IPS-15b (cell line): ENCODE results near the gene FHL1.

Source experiments
- H3K27me3 ChIP-seq: one replicate; pipeline ENCODE4 v1.6.1; 2013; ENCODE audit warnings: low read length; ENCODE audit not compliant: control insufficient read depth, insufficient read depth
- H3K36me3 ChIP-seq: one replicate; pipeline ENCODE4 v1.6.1; 2013; ENCODE audit warnings: low read length; ENCODE audit not compliant: control insufficient read depth, insufficient read depth
- H3K4me1 ChIP-seq: one replicate; pipeline ENCODE4 v1.6.1; 2013; ENCODE audit warnings: mild to moderate bottlenecking, low read length; ENCODE audit not compliant: control insufficient read depth, insufficient read depth
- H3K4me3 ChIP-seq: one replicate; pipeline ENCODE4 v1.5.1; 2013; ENCODE audit warnings: low read depth, low read length
- H3K9ac ChIP-seq: one replicate; pipeline ENCODE4 v1.6.1; 2013; ENCODE audit warnings: low read depth, mild to moderate bottlenecking, low read length
- H3K9me3 ChIP-seq: one replicate; pipeline ENCODE4 v1.6.1; 2013; ENCODE audit warnings: mild to moderate bottlenecking, low read length; ENCODE audit not compliant: control insufficient read depth, insufficient read depth

FHL1 gene

GRCh38 chrX:136190038-136190713 is 42.8 kb downstream of the FHL1 start:
- Histone ChIP-seq H3K9me3 (no peaks in the 10 kb centered on the region), H3K4me3 (no peak overlapping the region), H3K27me3 (no peaks in the 10 kb centered on the region), H3K36me3 (no peaks in the 10 kb centered on the region), H3K9ac (no peak overlapping the region), H3K4me1 (no peaks in the 10 kb centered on the region)

- H3K27me3 ChIP-seq, result no peaks in the 10 kb centered on the region
- H3K36me3 ChIP-seq, result no peaks in the 10 kb centered on the region
- no peak overlapping the region for H3K4me3 ChIP-seq
- H3K9ac ChIP-seq, result no peak overlapping the region
- H3K9me3 ChIP-seq, result no peaks in the 10 kb centered on the region
- H3K4me1 ChIP-seq, result no peaks in the 10 kb centered on the region
These were observed 43.8 kb downstream of the FHL1 start for GRCh38 chrX:136191171-136191570.

GRCh38 chrX:136192135-136192534 is 44.8 kb downstream of the FHL1 start:
- Histone ChIP-seq H3K36me3 (no peaks in the 10 kb centered on the region), H3K4me1 (no peaks in the 10 kb centered on the region)

GRCh38 chrX:136192839-136193414 is 45.6 kb downstream of the FHL1 start:
- Histone ChIP-seq H3K4me1 (no peaks in the 10 kb centered on the region), H3K36me3 (no peaks in the 10 kb centered on the region), H3K27me3 (no peaks in the 10 kb centered on the region), H3K4me3 (no peak overlapping the region), H3K9me3 (no peaks in the 10 kb centered on the region), H3K9ac (no peak overlapping the region)

More at GRCh38 chrX:136192135-136192534, 44.8 kb downstream of the FHL1 start:
- H3K9ac ChIP-seq, result no peak overlapping the region
- H3K9me3 ChIP-seq, result no peaks in the 10 kb centered on the region
- no peak overlapping the region for H3K4me3 ChIP-seq
- H3K27me3 ChIP-seq, result no peaks in the 10 kb centered on the region

- Histone ChIP-seq H3K4me3 (no peak overlapping the region), H3K36me3 (no peaks in the 10 kb centered on the region), H3K27me3 (no peaks in the 10 kb centered on the region), H3K9me3 (no peaks in the 10 kb centered on the region), H3K9ac (no peak overlapping the region), H3K4me1 (no peaks in the 10 kb centered on the region)
These were observed 46.4 kb downstream of the FHL1 start for GRCh38 chrX:136193771-136194170.

- Histone ChIP-seq H3K36me3 (no peaks in the 10 kb centered on the region), H3K4me3 (no peak overlapping the region), H3K4me1 (peaks cover 2% of the 10 kb centered on the region), H3K9ac (no peak overlapping the region), H3K9me3 (no peaks in the 10 kb centered on the region), H3K27me3 (no peaks in the 10 kb centered on the region)
These were observed 47.2 kb downstream of the FHL1 start for GRCh38 chrX:136194536-136194935.

- H3K4me3 ChIP-seq, result no peak overlapping the region
- H3K36me3 ChIP-seq, result no peaks in the 10 kb centered on the region
- H3K27me3 ChIP-seq, result no peaks in the 10 kb centered on the region
- no peaks in the 10 kb centered on the region for H3K9me3 ChIP-seq
- H3K4me1 ChIP-seq, result peaks cover 4% of the 10 kb centered on the region
- no peak overlapping the region for H3K9ac ChIP-seq
These were observed 47.9 kb downstream of the FHL1 start for GRCh38 chrX:136195247-136195646.

- Histone ChIP-seq H3K9ac (no peak overlapping the region), H3K27me3 (no peaks in the 10 kb centered on the region), H3K9me3 (no peaks in the 10 kb centered on the region), H3K4me3 (no peak overlapping the region), H3K4me1 (peaks cover 4% of the 10 kb centered on the region), H3K36me3 (no peaks in the 10 kb centered on the region)
These were observed 49.4 kb downstream of the FHL1 start for GRCh38 chrX:136196691-136197155.

GRCh38 chrX:136198010-136198409 is 50.7 kb downstream of the FHL1 start:
- Histone ChIP-seq H3K9me3 (no peaks in the 10 kb centered on the region), H3K36me3 (no peaks in the 10 kb centered on the region), H3K4me1 (peaks cover 4% of the 10 kb centered on the region), H3K9ac (no peak overlapping the region), H3K4me3 (no peak overlapping the region), H3K27me3 (no peaks in the 10 kb centered on the region)

- peaks cover 4% of the 10 kb centered on the region for H3K4me1 ChIP-seq
- no peak overlapping the region for H3K4me3 ChIP-seq
- no peaks in the 10 kb centered on the region for H3K27me3 ChIP-seq
- no peak overlapping the region for H3K9ac ChIP-seq
- no peaks in the 10 kb centered on the region for H3K9me3 ChIP-seq
- no peaks in the 10 kb centered on the region for H3K36me3 ChIP-seq
These were observed 51.4 kb downstream of the FHL1 start for GRCh38 chrX:136198678-136199243.

- Histone ChIP-seq H3K36me3 (no peaks in the 10 kb centered on the region), H3K4me3 (no peak overlapping the region), H3K27me3 (no peaks in the 10 kb centered on the region), H3K9ac (no peak overlapping the region), H3K4me1 (peaks cover 4% of the 10 kb centered on the region), H3K9me3 (no peaks in the 10 kb centered on the region)
These were observed 52.0 kb downstream of the FHL1 start for GRCh38 chrX:136199365-136199764.

- Histone ChIP-seq H3K9me3 (no peaks in the 10 kb centered on the region), H3K4me3 (no peak overlapping the region), H3K9ac (no peak overlapping the region), H3K4me1 (peaks cover 6% of the 10 kb centered on the region), H3K36me3 (no peaks in the 10 kb centered on the region), H3K27me3 (no peaks in the 10 kb centered on the region)
These were observed 53.1 kb downstream of the FHL1 start for GRCh38 chrX:136200466-136200865.
